Activated CD4-positive, alpha-beta T cell treated with anti-CD3 and anti-CD28 coated beads, Interleukin-2, amount 50 U/mL, for 24 hours (primary cell): Measurements from ENCODE around the gene TMEM213.

Source experiments
- DNase-seq, 2 donors: peaks; one replicate each; pipeline ENCODE4 v3.0.0-alpha.2; 2020; ENCODE audit warnings: low read depth in 1 of 2, low spot score in 1 of 2

TMEM213 gene

DNA sequence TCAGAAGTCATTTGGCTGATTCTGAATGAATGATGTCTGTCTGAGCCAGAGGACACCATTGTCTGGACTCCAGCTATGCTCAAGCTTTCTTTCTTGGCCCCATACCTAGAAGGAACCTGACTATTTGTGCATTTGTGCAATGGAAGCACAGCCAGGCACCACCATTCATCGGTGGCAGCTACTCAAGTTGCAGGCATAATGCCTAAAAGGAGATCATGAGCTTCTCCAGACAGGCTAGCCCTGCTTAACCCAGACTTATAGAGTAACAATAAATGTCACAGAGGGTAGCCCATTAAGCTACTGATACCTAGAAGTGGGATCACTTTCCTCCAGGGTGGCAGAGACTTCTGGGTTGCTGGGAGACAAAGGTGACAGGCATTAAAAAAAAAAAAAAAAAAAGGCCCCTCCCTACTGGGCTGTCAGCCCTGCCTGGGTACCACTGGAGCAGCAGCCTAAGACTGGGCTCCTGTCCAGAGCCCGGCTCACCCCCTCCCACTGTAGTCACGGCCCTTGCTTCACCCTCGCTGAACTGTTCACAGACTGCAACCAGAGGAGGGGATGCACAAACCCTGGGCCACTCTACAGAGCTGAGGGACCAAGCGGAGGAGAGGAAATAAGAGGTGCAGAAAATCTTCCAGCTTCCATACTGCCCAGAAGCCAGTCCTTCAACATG is 75.6 kb downstream of the TMEM213 start:
- DNase-seq: no peak

DNA sequence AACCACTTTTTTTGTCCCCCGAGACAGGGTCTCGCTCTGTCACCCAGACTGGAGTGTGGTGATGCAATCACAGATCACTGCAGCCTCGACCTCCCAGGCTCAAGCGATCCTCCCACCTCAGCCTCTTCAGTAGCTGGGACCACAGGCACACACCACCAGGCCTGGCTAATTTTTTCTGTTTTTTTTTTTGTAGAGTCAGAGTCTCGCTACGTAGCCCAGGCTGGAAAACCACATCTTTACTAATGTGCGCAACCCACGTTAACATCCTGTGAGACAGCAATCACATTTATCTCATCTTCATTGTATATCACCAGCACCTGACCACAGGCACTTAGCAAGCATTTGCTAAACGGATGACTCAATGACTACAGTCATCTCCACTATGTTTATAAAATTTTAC is 78.0 kb downstream of the TMEM213 start:
- DNase-seq: peak; percentile 9 to 63

DNA sequence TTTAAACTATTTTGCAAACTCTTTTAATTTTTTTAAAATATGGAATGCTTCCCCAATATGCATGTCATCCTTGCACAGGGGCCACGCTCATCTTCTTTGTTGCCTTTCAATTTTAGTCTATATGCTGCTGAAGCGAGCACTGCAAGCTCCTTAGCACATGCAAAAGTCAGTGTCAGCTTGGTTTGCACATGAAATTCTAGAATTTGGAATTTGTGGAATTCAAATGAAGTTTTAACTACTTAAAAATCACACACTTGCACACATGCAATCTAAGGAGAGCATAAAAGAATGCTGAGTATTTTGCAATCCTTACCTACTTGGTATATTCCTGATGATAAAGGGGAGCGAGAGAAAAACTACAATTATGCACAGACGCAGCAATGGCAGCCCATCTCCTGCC is 78.5 kb downstream of the TMEM213 start:
- no peak for DNase-seq

DNA sequence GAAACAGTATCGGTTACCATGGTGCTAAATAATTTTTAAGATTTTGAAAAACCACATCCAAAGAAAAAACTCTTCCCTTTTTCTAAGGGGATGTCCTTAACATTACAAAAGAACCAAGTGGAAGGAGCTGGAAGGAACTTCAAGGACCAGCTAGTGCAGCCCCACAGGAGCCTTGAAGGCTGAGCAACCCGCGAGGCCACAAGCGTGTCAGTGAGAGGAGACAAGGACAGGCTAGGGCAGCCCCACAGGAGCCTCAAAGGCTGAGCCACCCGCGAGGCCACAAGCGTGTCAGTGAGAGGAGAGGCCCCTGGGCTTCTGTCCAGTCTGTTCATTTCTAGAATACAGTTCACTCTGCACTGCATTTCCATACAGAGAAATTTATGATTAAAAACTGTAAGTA is 80.3 kb downstream of the TMEM213 start:
- no peak for DNase-seq

DNA sequence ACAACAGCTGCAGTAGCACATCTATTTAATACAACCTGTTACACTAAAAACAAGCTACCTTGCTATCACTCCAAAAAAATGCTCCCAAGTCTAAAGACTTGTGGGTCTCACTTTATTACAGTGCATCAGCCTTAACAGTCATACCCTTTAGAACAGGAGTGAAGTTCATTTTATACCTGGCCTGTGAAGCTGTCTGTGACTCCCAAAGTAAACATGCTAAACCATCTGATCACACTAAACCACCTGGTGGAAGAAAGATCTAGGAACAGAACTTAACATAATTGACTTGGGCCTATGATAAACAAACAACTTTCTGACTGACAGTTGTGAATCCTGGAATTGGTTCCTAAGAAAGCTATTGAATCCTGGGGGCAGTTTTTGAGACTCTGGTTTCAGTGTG is 81.1 kb downstream of the TMEM213 start:
- DNase-seq: no peak

DNA sequence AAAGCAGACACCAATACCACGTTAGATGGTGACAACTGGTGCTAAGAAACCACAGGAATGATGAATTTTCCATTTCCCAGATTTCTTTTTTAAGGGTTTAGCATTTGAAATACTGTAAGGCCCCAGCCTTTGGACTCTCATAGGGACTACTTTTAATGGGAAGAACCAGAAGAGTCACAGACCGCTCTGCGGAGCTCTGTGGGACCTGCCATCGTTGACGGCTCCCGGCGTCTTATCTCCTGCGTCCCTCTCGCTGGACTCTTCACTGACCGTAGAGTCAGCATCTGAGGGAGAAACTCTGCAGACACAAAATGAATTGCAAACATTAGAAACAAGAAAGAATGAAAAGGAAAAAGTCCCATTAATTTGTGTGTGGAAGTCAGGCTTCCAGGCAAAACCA is 81.6 kb downstream of the TMEM213 start:
- DNase-seq: no peak

DNA sequence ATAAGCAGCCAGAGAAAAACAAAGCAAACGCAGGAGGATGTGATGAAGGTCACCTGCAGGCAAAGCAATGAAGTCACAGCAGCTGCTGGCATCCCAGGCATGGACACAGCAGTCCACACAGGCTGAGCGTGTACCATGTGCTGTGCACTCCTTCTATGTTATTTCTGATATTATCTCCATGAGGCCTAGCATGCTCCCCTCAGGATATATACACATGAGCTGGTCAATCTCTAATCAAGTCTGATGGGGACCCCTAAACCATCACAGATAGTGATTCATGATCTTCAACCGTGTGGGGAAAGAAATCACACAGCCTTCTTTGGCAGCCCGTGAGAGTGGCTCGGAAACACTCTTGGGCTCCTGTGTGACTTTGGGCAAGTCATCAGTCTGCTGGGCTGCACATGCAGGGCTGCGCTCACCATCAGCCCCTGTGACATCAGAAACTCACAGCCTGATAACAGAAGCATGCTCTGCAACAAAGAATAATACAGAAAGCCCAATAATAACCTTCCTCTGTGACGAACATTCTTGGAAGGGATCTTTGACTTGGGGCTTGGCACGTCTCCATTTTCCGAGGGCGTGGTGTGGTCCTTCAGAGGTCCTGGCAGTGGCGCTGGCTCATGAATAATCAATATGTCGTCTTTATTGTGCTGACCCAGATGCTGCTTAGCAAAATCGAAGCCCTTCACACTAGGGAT is 83.2 kb downstream of the TMEM213 start:
- no peak for DNase-seq

DNA sequence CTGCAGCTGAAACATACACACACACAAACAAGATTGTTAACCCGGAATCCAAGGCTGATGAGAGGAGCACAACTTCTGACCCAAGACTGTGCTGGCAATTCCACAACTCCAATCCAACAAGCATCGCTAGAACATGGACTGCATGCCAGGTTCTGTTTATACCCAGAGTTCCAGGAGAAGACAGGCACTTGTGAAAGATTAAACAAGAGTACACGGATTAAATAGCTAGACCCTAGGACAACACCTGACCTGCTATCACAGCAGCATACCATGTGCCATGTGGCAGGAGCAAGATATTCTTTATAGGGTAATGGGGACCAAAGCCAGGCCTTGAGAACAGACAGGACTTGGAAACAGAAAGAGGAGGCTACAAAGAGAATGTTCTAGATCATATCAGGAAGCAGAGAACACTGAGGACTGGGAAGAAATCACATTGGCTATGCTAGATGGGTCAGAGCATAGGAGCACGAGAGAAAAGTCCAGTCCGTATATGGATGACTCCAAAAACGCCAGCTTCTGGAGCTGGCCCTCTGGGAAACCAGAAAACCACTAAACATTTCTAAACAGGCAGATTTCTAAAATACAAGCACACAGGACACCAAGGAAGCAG is 83.9 kb downstream of the TMEM213 start:
- DNase-seq: no peak

DNA sequence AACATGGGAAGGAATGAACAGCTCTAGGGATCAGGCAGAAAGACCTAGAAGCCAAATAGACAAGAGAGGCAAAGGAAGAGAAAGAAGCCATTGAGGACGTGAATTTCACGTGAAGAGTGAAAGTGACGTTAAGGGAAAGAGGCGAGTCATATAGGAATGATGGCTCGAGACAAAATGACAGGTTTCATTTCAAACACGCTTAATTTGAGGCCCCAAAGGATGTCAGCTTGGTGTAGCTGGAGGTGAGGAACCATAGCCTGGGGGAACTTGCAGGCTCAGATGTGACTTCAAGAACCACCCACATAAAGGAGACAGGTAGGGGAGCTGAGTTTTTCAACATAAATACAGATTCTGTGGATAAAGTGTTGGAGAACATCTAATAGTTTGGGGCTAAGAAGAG is 84.5 kb downstream of the TMEM213 start:
- no peak for DNase-seq

DNA sequence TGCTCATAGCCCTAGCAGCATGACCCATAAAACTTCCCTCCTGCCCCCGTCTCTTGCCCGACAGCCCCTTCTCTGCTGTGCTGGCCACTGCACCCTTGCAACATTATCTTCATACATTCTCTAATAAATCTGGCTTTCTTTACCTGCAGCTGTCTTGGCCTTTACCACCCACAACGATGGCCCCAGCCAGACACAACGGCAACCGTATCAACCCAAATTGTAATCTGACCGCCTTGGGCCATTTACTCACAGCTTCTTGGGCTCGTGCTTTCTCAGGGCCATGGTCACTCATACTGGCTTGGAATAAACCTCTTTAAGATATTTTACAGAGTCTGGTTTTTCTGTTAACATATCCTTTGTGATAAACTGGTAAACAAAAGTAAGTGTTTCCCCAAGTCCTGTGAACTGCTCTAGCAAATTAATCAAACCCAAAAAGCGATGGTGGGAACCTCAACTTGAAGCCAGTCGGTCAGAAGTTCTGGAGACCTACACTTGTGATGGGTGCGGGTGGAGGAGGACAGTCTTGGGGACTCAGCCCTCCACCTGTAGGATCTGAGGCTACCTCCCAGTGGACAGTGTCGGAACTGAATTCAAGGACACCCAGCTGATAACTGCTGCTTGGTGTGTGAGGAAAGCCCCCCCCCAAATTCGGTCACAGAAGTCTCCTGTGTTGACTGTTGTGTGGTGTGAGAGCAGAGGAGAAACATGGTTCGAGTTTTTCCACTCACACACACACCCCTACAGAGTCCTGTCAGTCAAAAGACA is 87.8 kb downstream of the TMEM213 start:
- no peak for DNase-seq

DNA sequence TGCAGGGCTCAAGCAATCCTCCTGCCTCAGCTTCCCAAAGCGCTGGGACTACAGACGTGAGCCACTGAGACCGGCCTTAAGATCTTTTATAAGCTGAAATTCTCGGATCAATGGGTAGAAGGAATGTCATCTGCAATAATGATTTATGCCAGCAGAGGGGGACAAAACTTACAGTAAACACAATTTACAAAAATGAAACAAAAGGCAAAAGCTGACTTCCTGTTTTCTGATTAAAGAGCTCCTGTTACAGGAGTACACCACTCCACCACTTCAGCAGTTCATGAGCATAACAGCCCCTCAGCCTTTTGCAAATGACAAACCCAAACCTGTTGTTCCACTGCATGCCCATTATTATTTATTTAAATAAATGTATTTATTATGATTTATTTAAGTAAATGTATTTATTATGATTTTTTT is 88.7 kb downstream of the TMEM213 start:
- DNase-seq: peak in 1 of 2 donors; percentile 59

DNA sequence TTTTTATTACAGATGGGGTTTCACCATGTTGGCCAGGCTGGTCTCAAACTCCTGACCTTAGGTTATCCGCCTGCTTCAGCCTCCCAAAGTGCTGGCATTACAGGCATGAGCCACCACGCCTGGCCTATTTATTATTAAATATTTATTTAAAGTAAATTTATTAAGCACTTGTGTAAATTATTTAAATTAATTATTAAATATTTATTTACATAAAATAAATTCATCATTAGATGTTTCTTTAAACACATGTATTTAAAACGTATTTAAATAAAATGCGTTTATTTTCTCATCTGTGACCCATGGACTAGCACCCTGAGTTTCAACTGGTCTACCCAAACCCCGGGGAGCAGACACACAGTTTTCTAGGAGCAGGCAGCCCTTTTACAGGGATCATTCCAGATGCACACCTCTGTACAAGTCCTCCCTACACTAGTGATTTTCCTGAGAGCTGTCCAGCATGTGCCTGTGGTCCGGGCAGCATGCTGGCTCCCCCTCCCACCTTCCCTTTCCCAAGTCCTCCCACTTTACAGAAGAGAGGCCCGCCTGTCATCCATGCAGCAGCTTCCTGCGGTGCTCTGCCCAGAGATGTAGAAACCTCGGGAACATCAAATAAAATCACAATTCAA is 89.4 kb downstream of the TMEM213 start:
- DNase-seq: no peak
